ENCODE results near the gene PIM1. TPM values are rescaled to one million over a fixed set of nuclear protein-coding genes. Genes with fewer than 3 reads are reported as not detected.

Gene PIM1
- total and polyA plus RNA-seq, 9 of the 15 experiments (the other 6 are each of a cell fraction or from before 2014, with no cell fraction given), result 19.0 to 789 (median 212) TPM

DNA sequence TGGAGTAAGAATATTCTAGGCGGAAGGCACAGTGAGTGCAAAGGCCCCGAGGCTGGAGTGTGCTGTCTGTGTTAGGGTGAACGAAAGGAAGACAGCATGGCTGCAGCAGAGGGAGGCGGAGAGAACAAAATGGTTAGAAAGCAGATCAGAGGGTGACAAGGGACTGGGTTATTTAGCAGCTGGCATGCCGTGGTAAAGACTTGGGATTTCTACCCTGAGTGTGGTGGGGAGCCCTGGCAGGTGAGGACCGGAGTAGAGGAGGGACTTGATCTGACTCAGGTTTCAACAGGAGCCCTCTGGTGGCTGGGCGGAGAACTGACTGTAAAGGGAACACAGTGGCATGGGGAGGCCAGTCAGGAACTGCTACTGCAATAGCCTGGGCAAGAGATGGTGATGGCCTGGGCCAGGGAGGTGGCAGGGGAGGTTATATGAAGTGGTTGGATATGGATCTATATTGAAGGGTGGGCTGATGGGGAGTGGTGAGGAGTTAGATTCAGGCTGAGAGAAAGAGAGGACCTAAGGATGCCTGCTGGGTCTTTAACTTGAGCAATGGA is 38.0 kb downstream of the PIM1 start (continued):
- no peak for TF ChIP-seq MAFG (tag; conservative IDR thresholded peaks at IDR 0.05)
- peak; percentile 84 for TF ChIP-seq HDAC2 (IDR thresholded peaks at IDR 0.05)
- no peak for TF ChIP-seq POLR2A (conservative IDR thresholded peaks at IDR 0.05)
- TF ChIP-seq, protein P1, sequence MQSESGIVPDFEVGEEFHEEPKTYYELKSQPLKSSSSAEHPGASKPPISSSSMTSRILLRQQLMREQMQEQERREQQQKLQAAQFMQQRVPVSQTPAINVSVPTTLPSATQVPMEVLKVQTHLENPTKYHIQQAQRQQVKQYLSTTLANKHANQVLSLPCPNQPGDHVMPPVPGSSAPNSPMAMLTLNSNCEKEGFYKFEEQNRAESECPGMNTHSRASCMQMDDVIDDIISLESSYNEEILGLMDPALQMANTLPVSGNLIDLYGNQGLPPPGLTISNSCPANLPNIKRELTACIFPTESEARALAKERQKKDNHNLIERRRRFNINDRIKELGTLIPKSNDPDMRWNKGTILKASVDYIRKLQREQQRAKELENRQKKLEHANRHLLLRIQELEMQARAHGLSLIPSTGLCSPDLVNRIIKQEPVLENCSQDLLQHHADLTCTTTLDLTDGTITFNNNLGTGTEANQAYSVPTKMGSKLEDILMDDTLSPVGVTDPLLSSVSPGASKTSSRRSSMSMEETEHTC (IDR thresholded peaks at IDR 0.05), result no peak
- no peak for TF ChIP-seq BRCA1 (IDR thresholded peaks at IDR 0.05)
- no peak for TF ChIP-seq BRCA1 (CRISPR knock-in tag; IDR thresholded peaks at IDR 0.05)
- no peak for TF ChIP-seq RBM34 (IDR thresholded peaks at IDR 0.05; ENCODE audit: borderline replicate concordance, insufficient read depth, low read length)
- peak; percentile 69; the same call in 1 of the 2 replicates for TF ChIP-seq MTA3 (IDR thresholded peaks at IDR 0.05; ENCODE audit: borderline replicate concordance)
- TF ChIP-seq PHF8 (IDR thresholded peaks at IDR 0.05; ENCODE audit: borderline replicate concordance, low read length), result no peak
- peak; percentile 74 for TF ChIP-seq IFI16 (CRISPR knock-in tag; IDR thresholded peaks at IDR 0.05)
- TF ChIP-seq KDM1A (IDR thresholded peaks at IDR 0.05), result peak; percentile 53 to 83
- TF ChIP-seq MCM7 (IDR thresholded peaks at IDR 0.05), result no peak
- TF ChIP-seq ZNF124 (CRISPR knock-in tag; IDR thresholded peaks at IDR 0.05), result no peak
- TF ChIP-seq ZNF696 (CRISPR knock-in tag; conservative IDR thresholded peaks at IDR 0.05), result 0 out of 2 replicates have a peak, but pooled peaks have one; percentile 9
- TF ChIP-seq SNRNP70 (optimal IDR thresholded peaks at IDR 0.05; ENCODE audit: low read depth, low read length), result no peak
- no peak for TF ChIP-seq SRSF3 (IDR thresholded peaks at IDR 0.05; ENCODE audit: insufficient read depth, low read length)
- peak; percentile 46; the same call in 1 of the 2 replicates for TF ChIP-seq EP400 (IDR thresholded peaks at IDR 0.05)
- no peak for TF ChIP-seq NR3C1 (CRISPR knock-in tag; IDR thresholded peaks at IDR 0.05)
- 0 out of 2 replicates have a peak, but pooled peaks have one; percentile 39 for TF ChIP-seq SOX6 (IDR thresholded peaks at IDR 0.05)
- TF ChIP-seq NR2C1 (IDR thresholded peaks at IDR 0.05), result no peak; the same call in 1 of the 2 replicates
- TF ChIP-seq NR2C1 (tag; IDR thresholded peaks at IDR 0.05), result peak; percentile 49
- no peak for TF ChIP-seq SMAD2 (IDR thresholded peaks at IDR 0.05; ENCODE audit: low read depth, low read length)
- TF ChIP-seq HMG20A (CRISPR knock-in tag; conservative IDR thresholded peaks at IDR 0.05), result no peak
- TF ChIP-seq TBP (optimal IDR thresholded peaks at IDR 0.05; ENCODE audit: low read depth, low read length), result no peak
- no peak for TF ChIP-seq UBTF (IDR thresholded peaks at IDR 0.05; ENCODE audit: borderline replicate concordance in 1 of 2, low read depth in 2 of 2, low read length in 2 of 2)
- no peak for TF ChIP-seq CBX8 (IDR thresholded peaks at IDR 0.05; ENCODE audit: borderline replicate concordance, extremely low read depth, low read depth, low read length, poor library complexity, severe bottlenecking)
- no peak for TF ChIP-seq ZNF57 (CRISPR knock-in tag; IDR thresholded peaks at IDR 0.05)
- TF ChIP-seq MEIS2 (IDR thresholded peaks at IDR 0.05; ENCODE audit: partially characterized antibody), result no peak
